H9 (cell line): Measurements from ENCODE around the gene CEP131. TPM values are rescaled to one million over a fixed set of nuclear protein-coding genes. Genes with fewer than 3 reads are reported as not detected.

ENCODE experiments used
- DNase-seq: peaks from one replicate; pipeline ENCODE4 v3.0.0-alpha.2; 2017
- H2AFZ ChIP-seq: one replicate; pipeline ENCODE4 v1.6.1; 2013; ENCODE audit warnings: mild to moderate bottlenecking, low read length, control low read depth, moderate library complexity
- H2AK5ac ChIP-seq: 2 replicates; pipeline ENCODE4 v1.6.1; 2013; ENCODE audit warnings: low read length, control low read depth, mixed read lengths; ENCODE audit not compliant: insufficient read length
- H2BK120ac ChIP-seq: one replicate; pipeline ENCODE4 v1.6.1; 2013; ENCODE audit warnings: low read depth, mild to moderate bottlenecking, low read length, control low read depth, inconsistent platforms; ENCODE audit not compliant: poor library complexity, severe bottlenecking
- H2BK12ac ChIP-seq: 2 replicates; pipeline ENCODE4 v1.6.1; 2013; ENCODE audit warnings: low read length, control low read depth, mixed read lengths, low read depth; ENCODE audit not compliant: insufficient read length
- H2BK15ac ChIP-seq: 2 replicates; pipeline ENCODE4 v1.6.1; 2013; ENCODE audit warnings: low read depth, low read length, control low read depth
- H2BK20ac ChIP-seq: one replicate; pipeline ENCODE4 v1.6.1; 2013; ENCODE audit warnings: low read depth, mild to moderate bottlenecking, low read length, control low read depth, inconsistent platforms; ENCODE audit not compliant: poor library complexity, severe bottlenecking
- H2BK5ac ChIP-seq: 2 replicates; pipeline ENCODE4 v1.6.1; 2013; ENCODE audit warnings: low read length, control low read depth, mixed read lengths; ENCODE audit not compliant: insufficient read length
- H3K14ac ChIP-seq: 2 replicates; pipeline ENCODE4 v1.6.1; 2013; ENCODE audit warnings: low read length, control low read depth; ENCODE audit not compliant: insufficient read depth
- H3K18ac ChIP-seq: 2 replicates; pipeline ENCODE4 v1.6.1; 2013; ENCODE audit warnings: low read depth, mild to moderate bottlenecking, mixed read lengths, low read length, control low read depth; ENCODE audit not compliant: insufficient read length
- H3K23ac ChIP-seq: 2 replicates; pipeline ENCODE4 v1.6.1; 2013; ENCODE audit warnings: low read length, control low read depth, mixed read lengths, low read depth; ENCODE audit not compliant: insufficient read length
- H3K23me2 ChIP-seq: 2 replicates; pipeline ENCODE4 v1.6.1; 2013; ENCODE audit warnings: low read depth, mild to moderate bottlenecking, mixed read lengths, low read length, control low read depth; ENCODE audit not compliant: insufficient read length, poor library complexity, severe bottlenecking
- H3K27ac ChIP-seq: 2 replicates; pipeline ENCODE4 v1.5.1; 2013; ENCODE audit warnings: low read length, control low read depth, mixed read lengths, low read depth; ENCODE audit not compliant: insufficient read length
- H3K27me3 ChIP-seq: 2 replicates; pipeline ENCODE4 v1.6.1; 2013; ENCODE audit warnings: low read length, control low read depth, inconsistent platforms; ENCODE audit not compliant: insufficient read depth
- H3K4ac ChIP-seq: 2 replicates; pipeline ENCODE4 v1.6.1; 2013; ENCODE audit warnings: low read depth, mild to moderate bottlenecking, control low read depth, inconsistent platforms, low read length, moderate library complexity
- H3K4me1 ChIP-seq: 2 replicates; pipeline ENCODE4 v1.6.1; 2013; ENCODE audit warnings: low read length, control low read depth, inconsistent platforms; ENCODE audit not compliant: insufficient read depth
- H3K4me2 ChIP-seq: 2 replicates; pipeline ENCODE4 v1.6.1; 2013; ENCODE audit warnings: low read length, control low read depth, mixed read lengths; ENCODE audit not compliant: insufficient read length, insufficient read depth
- H3K56ac ChIP-seq: 2 replicates; pipeline ENCODE4 v1.6.1; 2013; ENCODE audit warnings: low read depth, mild to moderate bottlenecking, mixed read lengths, low read length, control low read depth; ENCODE audit not compliant: insufficient read length
- H3K79me1 ChIP-seq: 2 replicates; pipeline ENCODE4 v1.6.1; 2013; ENCODE audit warnings: low read depth, mild to moderate bottlenecking, moderate library complexity, low read length, control low read depth, inconsistent platforms; ENCODE audit not compliant: insufficient read depth, poor library complexity, severe bottlenecking
- H3K79me2 ChIP-seq: 2 replicates; pipeline ENCODE4 v1.6.1; 2013; ENCODE audit warnings: low read length, control low read depth, inconsistent platforms; ENCODE audit not compliant: insufficient read depth
- H3K9ac ChIP-seq: 2 replicates; pipeline ENCODE4 v1.6.1; 2013; ENCODE audit warnings: low read length, control low read depth, mixed read lengths; ENCODE audit not compliant: insufficient read length; ENCODE audit errors: extremely low read depth
- H3K9me3 ChIP-seq: one replicate; pipeline ENCODE4 v1.6.1; 2013; ENCODE audit warnings: low read depth, low read length, inconsistent platforms; ENCODE audit not compliant: control insufficient read depth
- H3T11ph ChIP-seq: one replicate; pipeline ENCODE4 v1.6.1; 2013; ENCODE audit warnings: mild to moderate bottlenecking, low read length, control low read depth, inconsistent platforms
- H4K20me1 ChIP-seq: one replicate; pipeline ENCODE4 v1.6.1; 2013; ENCODE audit not compliant: control insufficient read depth, insufficient read length, insufficient read depth
- H4K5ac ChIP-seq: 2 replicates; pipeline ENCODE4 v1.6.1; 2013; ENCODE audit warnings: low read depth, mild to moderate bottlenecking, mixed read lengths, low read length, control low read depth; ENCODE audit not compliant: insufficient read length
- H4K8ac ChIP-seq: replicated peaks from 2 replicates; pipeline ENCODE4 v1.6.1; 2013; ENCODE audit warnings: low read length, control low read depth, mixed read lengths, low read depth; ENCODE audit not compliant: insufficient read length
- H4K91ac ChIP-seq: 2 replicates; pipeline ENCODE4 v1.6.1; 2013; ENCODE audit warnings: low read depth, mild to moderate bottlenecking, moderate library complexity, mixed read lengths, low read length, control low read depth; ENCODE audit not compliant: insufficient read length
- H3K27ac Mint-ChIP-seq, 3 experiments: 2 replicates in 2 of 3; 3 replicates in 1 of 3; pipeline ENCODE4 v1.8.0; 2020 to 2021; ENCODE audit warnings: mixed read lengths in 3 of 3, mild to moderate bottlenecking in 1 of 3, moderate library complexity in 1 of 3
- H3K27me3 Mint-ChIP-seq: 2 replicates; pipeline ENCODE4 v1.8.0; 2021; ENCODE audit warnings: low read depth, mild to moderate bottlenecking, moderate library complexity, mixed read lengths
- H3K36me3 Mint-ChIP-seq, 3 experiments: 2 replicates in 2 of 3; 3 replicates in 1 of 3; pipeline ENCODE4 v1.8.0; 2020 to 2021; ENCODE audit warnings: low read depth in 3 of 3, mixed read lengths in 3 of 3; ENCODE audit not compliant: insufficient read depth in 1 of 3
- H3K4me1 Mint-ChIP-seq, 2 experiments: 2 replicates each; pipeline ENCODE4 v1.8.0; 2020; ENCODE audit warnings: mixed read lengths in 2 of 2
- H3K4me3 Mint-ChIP-seq, 2 experiments: 2 replicates in 1 of 2; 3 replicates in 1 of 2; pipeline ENCODE4 v1.8.0; 2020 to 2021; ENCODE audit warnings: mild to moderate bottlenecking in 2 of 2, mixed read lengths in 2 of 2, moderate library complexity in 1 of 2
- H3K9me3 Mint-ChIP-seq, 2 experiments: 2 replicates in 1 of 2; 3 replicates in 1 of 2; pipeline ENCODE4 v1.8.0; 2020; ENCODE audit warnings: mild to moderate bottlenecking in 2 of 2, mixed read lengths in 2 of 2, moderate library complexity in 1 of 2
- CTCF ChIP-seq: fragments of 200-600 bp; sonication (generic); conservative IDR thresholded peaks from 3 replicates; pipeline ENCODE4 v1.8.0; 2021; ENCODE audit warnings: antibody characterized with exemption, mild to moderate bottlenecking
- WGBS: extraction: QIAGEN DNeasy Blood & Tissue Kit; methylation state at CpG from one replicate; pipeline ENCODE4 v1.1.7; 2013; ENCODE audit warnings: missing lambda C conversion rate, low lambda C conversion rate, mixed read lengths; ENCODE audit not compliant: insufficient read length; ENCODE audit errors: extremely low coverage; 5-methylcytosine and 5-hydroxymethylcytosine counted together
- total RNA-seq: library from RNA; stranded (reverse); gene quantifications from 2 replicates; pipeline ENCODE4 v1.2.1, GENCODE V29; 2021

The CEP131 gene
- total RNA-seq, 1 experiment from 2014 or later, result 16.3 TPM

GRCh38 chr17:81241648-81242420 lies 19.1 kb upstream of the CEP131 start:
- Histone ChIP-seq H3K27ac (no peak overlapping the region), H3K4ac (no peak overlapping the region), H4K5ac (no peak overlapping the region), H2BK20ac (no peak overlapping the region), H4K8ac (no peak overlapping the region), H3K79me1 (peaks cover 3% of the 10 kb centered on the region), H4K91ac (no peak overlapping the region), H3K14ac (no peak overlapping the region), H3K23ac (no peak overlapping the region), H2AFZ (no peak overlapping the region), H2BK5ac (no peak overlapping the region), H4K20me1 (peaks cover 3% of the 10 kb centered on the region), H3T11ph (no peak overlapping the region), H2BK12ac (no peak overlapping the region), H3K18ac (no peak overlapping the region), H3K27me3 (no peaks in the 10 kb centered on the region), H3K4me1 (no peaks in the 10 kb centered on the region), H3K9ac (no peak overlapping the region), H2AK5ac (no peak overlapping the region), H3K23me2 (peaks cover 12% of the 10 kb centered on the region), H3K9me3 (no peaks in the 10 kb centered on the region), H3K79me2 (peaks cover 4% of the 10 kb centered on the region), H2BK15ac (no peak overlapping the region), H3K4me2 (no peak overlapping the region), H2BK120ac (no peak overlapping the region), H3K56ac (no peak overlapping the region)
- Mint-ChIP-seq H3K27me3 (peaks cover 3% of the 10 kb centered on the region), H3K27ac (0 out of 7 replicates have a peak overlapping the region, but pooled peaks of 2 of the 3 experiments have one; percentile 13 to 54), H3K36me3 (peaks cover 2 to 15% (median 9%) of the 10 kb centered on the region in 3 experiments; a peak in 6 of 7 replicates), H3K4me1 (peaks cover 19 to 32% of the 10 kb centered on the region in 2 experiments), H3K4me3 (peak overlapping the region; percentile 4 to 32; a peak in 2 of 5 replicates), H3K9me3 (no peaks in the 10 kb centered on the region; a peak in 2 of 5 replicates)
- peak; percentile 94 for TF ChIP-seq CTCF
- peak; percentile 91 for DNase-seq
- WGBS, result no CpG with 5 or more reads among the region's 26 CpGs
